ENCODE data around the gene CHRNA7.

DNA sequence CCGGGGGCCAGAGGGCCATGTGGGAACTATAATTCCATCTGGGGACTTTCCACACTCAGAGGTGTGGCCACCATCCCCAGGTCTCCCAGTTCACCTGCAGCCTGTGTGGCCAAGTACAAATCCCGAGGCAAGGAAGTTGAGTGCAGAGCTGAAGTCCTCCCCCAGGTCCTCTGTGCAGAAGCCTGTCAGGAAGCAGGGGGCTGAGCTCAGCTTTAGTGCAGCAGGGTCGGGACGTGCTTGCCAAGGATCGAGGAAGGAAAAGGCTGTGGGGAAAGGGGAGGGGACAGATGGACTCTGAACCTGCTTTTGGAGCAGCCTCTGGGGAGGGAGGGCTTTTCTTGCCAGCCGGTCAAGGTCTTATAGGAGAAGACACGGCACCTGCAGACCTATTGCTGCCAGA lies 67.7 kb downstream of the CHRNA7 start:
- TF ChIP-seq, protein P1, sequence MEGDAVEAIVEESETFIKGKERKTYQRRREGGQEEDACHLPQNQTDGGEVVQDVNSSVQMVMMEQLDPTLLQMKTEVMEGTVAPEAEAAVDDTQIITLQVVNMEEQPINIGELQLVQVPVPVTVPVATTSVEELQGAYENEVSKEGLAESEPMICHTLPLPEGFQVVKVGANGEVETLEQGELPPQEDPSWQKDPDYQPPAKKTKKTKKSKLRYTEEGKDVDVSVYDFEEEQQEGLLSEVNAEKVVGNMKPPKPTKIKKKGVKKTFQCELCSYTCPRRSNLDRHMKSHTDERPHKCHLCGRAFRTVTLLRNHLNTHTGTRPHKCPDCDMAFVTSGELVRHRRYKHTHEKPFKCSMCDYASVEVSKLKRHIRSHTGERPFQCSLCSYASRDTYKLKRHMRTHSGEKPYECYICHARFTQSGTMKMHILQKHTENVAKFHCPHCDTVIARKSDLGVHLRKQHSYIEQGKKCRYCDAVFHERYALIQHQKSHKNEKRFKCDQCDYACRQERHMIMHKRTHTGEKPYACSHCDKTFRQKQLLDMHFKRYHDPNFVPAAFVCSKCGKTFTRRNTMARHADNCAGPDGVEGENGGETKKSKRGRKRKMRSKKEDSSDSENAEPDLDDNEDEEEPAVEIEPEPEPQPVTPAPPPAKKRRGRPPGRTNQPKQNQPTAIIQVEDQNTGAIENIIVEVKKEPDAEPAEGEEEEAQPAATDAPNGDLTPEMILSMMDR (IDR thresholded peaks at IDR 0.05) = no peak
- no peak for TF ChIP-seq EP300 (IDR thresholded peaks at IDR 0.05)
